T1000 (cell line): ENCODE data around the gene CTNNB1.

Source experiments
- DNase-seq: peaks from one replicate; lab custom pipeline; 2025; ENCODE audit warnings: mixed read lengths; lab: John Stamatoyannopoulos, UW

Gene CTNNB1

DNA sequence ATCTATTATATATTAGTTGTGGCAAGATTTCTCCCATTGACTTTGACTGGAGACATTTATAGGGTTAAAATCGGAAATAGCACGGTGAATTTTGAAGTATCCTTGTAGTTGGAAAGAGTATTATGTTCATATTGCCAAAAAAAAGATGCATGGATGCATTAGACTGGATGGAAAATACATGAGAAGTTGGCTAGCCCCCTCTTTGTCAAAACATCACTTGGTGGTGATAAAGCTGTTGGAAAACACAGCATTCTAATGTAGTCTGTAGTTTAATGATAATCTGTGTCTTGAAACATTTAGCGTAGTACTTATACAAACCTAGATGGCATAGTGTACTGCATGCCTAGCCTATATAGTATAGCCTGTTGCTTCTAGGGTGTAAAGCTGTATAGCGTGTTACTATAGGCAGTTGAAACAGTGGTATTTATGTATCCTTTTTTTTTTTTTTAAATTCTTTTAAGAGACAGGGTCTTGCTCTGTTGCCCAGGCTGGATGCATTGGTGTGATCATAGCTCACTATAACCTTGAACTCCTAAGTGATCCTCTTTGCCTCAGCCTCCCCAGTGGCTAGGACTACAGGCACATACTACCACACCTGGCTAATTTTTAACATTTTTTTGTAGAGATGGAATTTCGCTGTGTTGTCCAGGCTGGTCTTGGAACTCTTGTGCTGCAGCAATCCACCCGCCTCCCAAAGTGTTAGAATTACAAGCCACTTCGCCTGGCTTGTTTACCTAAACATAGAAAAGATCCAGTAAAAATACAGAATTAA is 21.8 kb downstream of the CTNNB1 start:
- DNase-seq, result no peak

DNA sequence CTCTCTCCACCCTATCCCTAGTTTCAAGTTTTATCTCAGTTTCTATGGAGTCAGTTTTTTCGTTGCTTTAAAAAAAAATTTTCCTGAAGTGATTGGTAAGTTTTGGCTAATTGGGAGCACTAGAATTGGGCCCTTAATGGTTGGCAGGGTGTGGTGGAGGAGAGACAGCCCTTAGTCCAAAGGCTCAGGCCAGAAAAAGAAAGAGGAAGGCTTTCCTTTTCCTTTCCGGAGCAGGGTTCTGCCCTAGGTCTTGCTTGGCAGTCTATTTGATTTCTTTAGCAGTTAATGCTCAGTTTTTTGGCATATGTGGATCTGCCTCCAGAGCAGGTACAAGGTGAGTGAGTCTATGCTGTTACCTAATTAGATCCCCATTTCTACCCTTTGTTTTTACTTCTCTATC is 22.7 kb downstream of the CTNNB1 start:
- no peak for DNase-seq

DNA sequence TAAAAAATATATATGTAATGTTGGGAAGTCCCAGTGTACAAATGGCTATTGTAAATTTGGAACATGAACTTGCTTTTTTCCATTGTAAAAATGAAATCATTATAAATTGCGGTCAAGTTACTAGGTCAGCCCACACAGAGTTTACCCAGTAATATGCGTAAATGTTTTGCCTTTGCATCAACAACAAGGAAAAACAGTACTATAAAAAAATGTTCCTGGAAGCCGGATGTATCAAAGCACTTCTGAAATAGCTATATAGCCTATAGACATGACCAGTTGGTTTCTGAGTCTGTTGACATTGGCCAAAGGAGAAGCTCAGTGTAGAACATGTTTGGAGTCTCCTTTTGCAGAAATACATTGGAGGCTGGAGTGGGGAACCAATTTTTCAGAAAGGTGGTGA is 23.2 kb downstream of the CTNNB1 start:
- no peak for DNase-seq

DNA sequence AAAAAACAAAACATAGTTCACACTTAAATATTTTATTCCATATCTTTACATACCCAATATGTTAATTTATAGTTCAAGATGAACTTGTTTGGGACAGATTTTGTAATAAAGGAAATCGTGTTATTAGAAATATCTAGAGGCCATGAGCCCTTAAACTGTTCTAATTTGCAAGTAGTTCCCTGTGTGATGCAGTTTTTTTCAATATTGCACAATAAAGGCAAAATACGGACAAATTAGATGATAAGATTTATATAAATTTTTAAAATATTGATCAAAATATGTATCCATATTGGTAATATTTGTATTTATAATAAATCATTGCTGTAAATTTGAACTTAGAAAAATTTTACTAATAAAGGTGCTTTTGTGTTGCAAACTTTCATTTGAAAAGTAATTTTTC is 23.8 kb downstream of the CTNNB1 start:
- DNase-seq, result no peak

DNA sequence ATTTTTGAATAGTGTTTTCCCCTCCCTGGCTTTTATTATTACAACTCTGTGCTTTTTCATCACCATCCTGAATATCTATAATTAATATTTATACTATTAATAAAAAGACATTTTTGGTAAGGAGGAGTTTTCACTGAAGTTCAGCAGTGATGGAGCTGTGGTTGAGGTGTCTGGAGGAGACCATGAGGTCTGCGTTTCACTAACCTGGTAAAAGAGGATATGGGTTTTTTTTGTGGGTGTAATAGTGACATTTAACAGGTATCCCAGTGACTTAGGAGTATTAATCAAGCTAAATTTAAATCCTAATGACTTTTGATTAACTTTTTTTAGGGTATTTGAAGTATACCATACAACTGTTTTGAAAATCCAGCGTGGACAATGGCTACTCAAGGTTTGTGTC is 24.4 kb downstream of the CTNNB1 start:
- DNase-seq, result no peak

DNA sequence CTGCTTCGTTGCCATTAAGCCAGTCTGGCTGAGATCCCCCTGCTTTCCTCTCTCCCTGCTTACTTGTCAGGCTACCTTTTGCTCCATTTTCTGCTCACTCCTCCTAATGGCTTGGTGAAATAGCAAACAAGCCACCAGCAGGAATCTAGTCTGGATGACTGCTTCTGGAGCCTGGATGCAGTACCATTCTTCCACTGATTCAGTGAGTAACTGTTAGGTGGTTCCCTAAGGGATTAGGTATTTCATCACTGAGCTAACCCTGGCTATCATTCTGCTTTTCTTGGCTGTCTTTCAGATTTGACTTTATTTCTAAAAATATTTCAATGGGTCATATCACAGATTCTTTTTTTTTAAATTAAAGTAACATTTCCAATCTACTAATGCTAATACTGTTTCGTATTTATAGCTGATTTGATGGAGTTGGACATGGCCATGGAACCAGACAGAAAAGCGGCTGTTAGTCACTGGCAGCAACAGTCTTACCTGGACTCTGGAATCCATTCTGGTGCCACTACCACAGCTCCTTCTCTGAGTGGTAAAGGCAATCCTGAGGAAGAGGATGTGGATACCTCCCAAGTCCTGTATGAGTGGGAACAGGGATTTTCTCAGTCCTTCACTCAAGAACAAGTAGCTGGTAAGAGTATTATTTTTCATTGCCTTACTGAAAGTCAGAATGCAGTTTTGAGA is 25.0 kb downstream of the CTNNB1 start:
- DNase-seq, result no peak

DNA sequence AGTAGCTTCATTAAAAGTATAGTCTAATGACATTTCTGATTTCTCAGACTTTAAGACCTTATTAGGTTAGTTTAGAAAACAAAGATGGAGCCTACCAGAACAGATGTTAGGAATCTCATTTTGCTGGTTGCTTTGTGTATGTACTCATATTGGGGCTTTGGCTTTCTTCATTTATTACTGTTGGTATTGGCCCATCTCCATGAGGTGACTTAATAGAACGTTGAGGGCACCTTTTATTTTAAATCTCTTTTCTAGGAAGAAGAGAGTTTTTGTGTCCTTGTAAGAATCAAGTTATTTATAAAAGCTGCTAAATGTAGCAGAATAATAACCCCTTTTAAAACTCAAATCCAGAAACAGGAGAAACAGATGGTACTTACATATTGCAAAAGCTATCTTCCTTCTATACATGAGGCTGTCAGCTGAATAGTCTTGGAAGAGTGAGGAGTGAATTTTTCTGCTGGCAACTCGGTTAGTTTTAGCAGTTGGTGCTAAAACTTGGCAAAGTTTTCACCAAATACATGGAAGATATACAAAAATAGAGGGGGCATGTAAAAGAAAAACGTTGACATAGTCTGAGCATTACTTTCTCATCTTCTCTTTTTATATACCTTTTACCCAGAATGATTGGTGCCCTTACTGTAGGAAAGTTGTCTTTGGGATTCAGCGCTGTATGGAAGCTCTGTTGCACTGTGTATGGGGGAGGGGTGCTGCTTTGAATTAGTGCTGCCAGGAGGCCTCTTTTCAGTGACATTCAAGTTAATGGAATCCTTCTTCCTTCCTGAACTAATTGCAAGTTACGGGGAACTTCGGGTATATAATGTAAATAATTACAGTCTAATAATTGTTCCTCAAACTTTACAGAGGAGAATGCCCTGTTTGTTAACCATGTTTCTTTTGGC is 35.8 kb downstream of the CTNNB1 start:
- DNase-seq, result no peak

DNA sequence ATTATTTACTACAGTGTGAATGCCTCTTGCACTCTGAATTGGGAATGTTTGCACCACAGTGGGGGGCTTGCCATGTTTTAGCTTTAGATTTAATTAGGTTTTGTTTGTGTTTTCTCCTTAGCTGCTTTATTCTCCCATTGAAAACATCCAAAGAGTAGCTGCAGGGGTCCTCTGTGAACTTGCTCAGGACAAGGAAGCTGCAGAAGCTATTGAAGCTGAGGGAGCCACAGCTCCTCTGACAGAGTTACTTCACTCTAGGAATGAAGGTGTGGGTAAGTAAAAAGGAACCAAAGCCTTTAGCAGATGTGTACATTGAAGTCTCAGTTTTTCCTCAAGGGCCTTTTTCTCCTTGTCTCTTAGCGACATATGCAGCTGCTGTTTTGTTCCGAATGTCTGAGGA is 36.9 kb downstream of the CTNNB1 start:
- DNase-seq, result no peak

DNA sequence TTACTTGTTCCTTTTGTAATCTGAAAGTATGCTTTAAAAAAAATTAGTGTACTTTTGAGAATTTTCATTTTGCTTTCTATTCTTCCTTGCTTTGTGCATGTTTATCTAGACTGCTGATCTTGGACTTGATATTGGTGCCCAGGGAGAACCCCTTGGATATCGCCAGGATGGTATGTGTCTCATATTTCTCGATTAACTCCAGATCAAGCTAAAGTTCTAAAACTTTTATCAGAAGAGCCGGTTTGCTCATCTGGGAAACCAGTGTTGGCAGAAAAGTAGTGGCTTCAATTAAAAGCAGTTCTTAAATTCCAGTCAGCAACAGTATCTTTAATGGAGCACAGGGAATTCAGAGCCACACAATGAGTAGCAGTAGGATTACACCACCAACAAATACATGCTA is 38.6 kb downstream of the CTNNB1 start:
- DNase-seq, result no peak

DNA sequence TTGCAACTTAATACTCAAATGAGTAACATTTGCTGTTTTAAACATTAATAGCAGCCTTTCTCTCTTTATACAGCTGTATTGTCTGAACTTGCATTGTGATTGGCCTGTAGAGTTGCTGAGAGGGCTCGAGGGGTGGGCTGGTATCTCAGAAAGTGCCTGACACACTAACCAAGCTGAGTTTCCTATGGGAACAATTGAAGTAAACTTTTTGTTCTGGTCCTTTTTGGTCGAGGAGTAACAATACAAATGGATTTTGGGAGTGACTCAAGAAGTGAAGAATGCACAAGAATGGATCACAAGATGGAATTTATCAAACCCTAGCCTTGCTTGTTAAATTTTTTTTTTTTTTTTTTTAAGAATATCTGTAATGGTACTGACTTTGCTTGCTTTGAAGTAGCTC is 40.3 kb downstream of the CTNNB1 start:
- no peak for DNase-seq

DNA sequence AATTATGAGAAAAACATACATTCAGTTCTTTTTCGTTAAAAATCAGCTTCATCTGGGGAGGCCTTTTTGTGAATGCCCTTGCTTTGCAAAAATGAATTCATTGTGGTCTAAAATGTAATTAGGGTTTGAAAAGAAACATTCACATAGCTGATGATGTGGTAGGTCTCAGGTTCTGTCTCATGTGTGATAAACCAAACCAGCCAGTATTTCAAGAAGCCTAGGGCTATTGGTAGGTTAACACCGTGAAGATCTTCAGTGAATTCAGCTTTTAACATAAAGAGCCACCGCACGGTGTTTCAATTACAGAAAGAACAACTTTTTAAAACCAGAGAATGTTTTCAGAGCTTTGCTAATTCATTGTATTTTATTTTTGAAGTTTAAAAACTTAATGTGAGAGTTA is 41.9 kb downstream of the CTNNB1 start:
- DNase-seq, result no peak

DNA sequence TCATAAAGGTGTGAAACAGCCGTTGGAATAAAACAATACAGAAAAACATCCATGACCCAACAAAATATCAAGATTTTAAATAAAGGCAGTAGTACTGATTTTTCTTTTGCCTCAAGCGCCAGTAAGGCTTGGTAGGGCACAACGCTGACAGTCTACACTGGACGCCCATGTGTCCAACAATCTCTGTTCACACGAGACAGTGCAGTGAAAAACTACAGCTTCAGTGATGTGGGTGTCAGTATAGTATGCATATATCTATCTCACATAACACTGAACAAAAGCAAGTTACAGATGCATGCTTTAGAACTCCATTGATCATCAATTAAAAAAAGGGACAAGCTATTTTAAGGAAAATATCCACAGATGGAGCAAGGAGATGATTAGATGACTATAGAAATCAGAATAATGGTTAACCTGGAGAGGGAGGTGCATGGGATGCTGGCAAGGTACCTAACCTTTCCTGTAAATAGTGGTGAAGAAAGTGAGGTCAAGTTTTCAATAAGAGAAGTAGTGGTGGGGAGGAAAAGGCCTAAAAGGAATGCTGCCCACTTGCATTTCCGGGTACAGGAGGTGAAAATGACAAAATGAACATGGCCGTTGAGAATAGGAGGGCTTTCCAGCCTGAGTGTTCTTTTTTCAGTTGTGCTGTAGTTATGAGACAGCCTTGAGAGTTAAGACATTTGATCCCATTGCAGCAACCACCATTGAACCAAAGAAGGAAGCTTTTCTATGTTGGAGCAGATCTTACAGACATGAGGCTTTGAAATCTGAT is 42.7 kb downstream of the CTNNB1 start:
- no peak for DNase-seq

DNA sequence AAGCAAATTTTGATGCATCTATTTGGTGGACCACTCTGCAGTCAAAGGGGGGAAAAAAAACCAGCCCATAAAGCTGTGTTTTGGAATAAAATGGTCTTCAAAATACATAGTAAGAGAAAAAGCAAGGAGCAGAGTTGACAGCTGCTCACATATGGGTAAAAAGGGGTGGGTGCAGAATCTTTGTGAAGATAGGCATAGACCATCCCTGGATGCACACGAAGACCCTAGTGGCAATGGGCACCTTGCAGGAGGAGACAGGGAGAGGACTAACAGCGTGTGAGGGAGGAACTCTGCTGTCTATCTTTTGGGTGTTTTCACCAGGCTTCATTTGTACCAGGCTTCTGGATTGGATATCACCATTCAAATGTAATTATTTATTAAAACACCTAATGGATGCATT is 43.9 kb downstream of the CTNNB1 start:
- DNase-seq, result no peak

DNA sequence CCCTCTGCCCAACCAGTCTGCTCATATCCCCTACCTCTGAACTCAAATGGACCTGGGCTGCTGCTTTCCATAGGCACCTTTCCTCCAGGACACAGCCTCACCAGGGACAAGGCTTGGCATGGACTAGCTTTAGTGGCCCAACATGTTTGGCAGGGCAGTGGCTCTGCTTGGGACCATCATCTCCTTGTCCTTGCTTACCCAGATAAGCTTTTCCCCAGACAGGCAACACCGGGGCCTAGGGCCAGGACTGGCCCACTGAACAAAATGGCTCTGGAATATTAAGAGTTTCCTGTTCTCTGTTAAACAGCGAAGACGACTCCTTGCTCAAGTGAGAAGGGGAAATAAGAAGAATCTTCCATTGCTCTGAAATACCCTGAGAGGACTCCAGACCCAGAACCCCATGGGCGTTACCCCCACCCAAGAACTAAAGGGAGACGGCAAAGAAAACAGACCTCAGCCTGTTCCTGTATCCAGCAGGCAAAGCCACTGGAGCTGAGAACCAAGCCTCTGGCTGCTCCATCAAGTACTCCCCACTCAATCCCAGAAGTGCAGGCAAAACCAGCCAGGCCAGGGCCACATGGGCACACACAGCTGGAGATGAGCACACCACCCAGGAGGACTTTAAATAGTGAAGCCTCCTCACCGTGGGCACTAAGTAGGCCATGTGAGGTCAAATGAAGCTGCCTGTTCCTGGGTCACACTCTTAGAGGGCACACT is 45.5 kb downstream of the CTNNB1 start:
- DNase-seq, result no peak

DNA sequence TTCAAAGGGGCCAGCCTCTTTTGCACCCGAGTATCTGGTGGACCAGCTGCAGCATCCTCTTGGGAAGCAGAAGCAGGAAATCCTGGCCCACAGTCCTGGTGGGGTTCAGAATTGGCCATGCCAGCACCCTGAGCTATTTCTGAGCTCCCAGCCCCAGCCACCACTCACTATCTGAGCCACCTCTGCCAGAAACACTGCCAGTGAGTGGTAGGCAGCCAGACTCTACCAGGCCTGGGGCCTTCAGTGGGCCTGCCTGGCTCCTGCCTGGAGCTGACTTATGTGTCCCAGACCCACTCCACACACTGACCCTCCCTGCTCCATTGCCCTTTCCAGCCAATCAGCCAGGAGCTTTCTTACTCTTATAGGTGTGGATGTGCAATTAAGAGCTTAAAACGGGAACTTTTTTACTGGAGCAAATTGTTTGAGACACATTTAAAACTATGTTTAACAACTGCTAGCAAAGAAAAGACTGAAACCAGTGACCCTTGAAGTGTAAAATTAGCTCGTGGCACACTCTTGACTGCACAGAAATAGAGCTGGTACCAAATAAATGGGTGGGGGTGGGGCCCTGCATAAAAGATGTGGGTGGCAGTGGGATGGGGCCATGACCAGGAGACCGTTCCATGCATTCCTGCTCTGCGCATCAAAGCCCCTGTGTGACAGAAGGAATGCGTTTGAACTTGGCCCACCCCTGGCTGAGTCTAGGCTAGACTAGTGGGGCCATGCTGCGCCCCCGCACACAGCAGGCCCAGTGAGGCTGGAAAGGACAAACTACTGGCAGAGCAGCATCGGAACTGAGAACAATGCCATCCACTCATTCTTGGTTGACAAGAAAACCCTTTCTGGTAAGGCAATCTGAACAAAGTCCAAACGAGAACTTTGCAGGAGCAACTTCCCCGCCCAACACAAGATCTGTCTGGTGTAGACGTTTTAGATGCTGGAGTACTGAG is 48.0 kb downstream of the CTNNB1 start:
- no peak for DNase-seq

DNA sequence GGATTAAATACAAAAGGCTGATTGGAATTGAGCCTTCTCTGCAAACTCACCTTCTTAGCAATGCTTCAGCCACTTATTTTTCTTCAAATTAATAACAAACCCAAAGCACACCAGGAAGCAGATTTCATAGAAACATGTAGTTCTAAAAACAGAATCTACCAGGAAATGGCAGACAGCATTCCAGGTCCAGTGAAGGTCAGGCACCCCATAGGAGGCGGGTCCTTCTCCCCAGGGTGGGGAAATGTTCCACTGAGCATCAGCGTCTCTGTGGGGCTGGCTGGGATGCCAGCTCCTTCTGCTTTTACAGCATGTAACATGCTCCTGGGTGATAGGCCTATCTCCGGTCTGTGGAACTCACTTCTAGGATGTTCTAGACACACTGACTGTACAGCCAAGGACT is 49.2 kb downstream of the CTNNB1 start:
- no peak for DNase-seq

DNA sequence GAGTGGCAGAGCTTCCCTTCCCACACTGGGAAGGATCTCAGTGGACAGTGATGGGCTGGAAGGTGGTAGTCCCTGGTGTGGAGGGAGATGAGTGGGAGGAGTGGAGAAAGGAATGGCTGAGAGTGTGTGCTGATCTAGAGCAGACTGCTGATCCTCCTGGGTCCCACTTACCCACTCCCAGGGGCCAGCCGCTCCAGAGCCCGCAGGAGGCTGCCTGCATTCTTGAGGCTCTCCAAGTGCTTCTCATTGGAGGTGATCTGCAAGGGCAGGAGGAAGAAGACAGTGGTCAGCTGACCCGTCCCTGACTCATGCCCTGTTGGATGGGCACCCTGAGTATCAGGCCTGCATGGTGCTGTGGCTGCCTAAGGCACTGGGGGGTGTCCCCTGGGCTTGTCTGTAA is 50.0 kb downstream of the CTNNB1 start:
- DNase-seq, result no peak

DNA sequence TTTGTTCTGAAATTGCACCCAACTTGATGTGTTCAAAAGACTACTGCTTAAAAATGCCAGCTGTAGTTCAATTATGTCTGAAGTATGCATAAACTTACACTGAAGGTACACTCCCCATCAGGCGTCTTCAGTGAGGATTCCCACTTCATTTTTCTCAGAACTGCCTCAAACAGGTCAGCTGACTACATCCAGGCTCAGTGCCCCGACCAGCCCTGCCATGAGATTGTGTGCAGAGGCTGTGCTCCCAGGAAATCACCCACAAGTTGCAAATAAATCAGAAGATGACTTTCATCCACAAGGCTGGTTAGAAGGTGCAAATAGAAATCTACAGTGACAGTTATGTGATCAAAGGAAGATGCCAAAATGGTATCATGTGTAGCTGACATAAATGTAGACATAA is 51.5 kb downstream of the CTNNB1 start:
- DNase-seq, result no peak

DNA sequence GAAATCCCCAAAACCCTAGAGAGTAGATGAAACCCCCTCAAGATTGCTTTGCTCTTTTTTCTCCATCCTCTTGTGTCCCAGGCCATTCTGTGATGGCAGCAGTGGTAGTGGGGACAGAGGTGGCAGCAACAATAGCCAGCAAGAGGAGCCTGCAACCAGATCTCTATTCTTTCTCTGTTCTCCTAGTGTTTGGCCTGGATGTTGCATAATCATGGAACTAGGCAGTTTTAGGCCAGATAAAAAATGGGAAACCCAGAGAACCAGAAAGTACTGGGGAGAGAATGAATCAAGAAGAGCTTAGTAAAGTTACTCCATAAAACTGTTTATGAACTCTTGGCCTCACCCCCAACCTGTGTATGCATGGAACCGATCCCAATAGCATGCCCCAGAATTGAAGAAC is 52.3 kb downstream of the CTNNB1 start:
- no peak for DNase-seq

DNA sequence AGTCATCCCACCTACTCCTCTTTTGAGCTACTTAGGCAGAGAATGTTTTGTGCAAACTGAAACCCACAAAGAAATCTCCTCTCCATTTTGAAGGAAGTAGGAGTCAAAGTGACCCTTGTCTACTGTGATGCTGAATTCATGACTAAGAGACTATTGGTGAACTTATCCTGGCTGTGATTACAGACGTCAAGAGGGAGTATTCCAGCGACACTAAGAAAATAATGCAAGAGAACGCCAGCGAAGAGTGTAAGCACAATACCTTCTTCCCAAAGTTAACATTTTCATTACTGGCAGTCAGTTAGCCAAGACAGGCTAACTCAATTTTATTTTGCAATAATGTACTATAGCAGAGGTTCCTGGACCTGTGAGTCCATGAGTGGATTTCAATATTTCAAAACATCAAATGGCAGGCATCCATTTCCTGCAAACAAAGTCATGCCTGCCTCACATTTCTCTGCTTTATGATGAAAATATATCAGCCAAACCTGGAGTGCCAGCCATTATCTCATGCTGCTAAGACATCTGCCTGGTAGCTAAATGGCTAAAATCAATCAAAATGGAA is 59.0 kb downstream of the CTNNB1 start:
- DNase-seq, result no peak
